Ishikawa (cell line): ENCODE results near the gene TNFRSF12A.

Experiments
- CEBPB ChIP-seq: IDR thresholded peaks from 2 replicates; pipeline ENCODE4 v1.6.1; 2012
- EP300 ChIP-seq: IDR thresholded peaks from 2 replicates; pipeline ENCODE4 v1.6.1; 2012; ENCODE audit warnings: borderline replicate concordance
- RAD21 ChIP-seq: IDR thresholded peaks from 2 replicates; pipeline ENCODE4 v1.6.1; 2012; ENCODE audit warnings: low read depth
- TAF1 ChIP-seq: IDR thresholded peaks from 2 replicates; pipeline ENCODE4 v1.6.1; 2012; ENCODE audit warnings: low read depth, mild to moderate bottlenecking
- YY1 ChIP-seq: IDR thresholded peaks from 2 replicates; pipeline ENCODE4 v1.6.1; 2012; ENCODE audit warnings: low read depth
- TF ChIP-seq, protein P1 (sequence below): IDR thresholded peaks from 2 replicates; pipeline ENCODE4 v1.6.1; 2012

DNA sequence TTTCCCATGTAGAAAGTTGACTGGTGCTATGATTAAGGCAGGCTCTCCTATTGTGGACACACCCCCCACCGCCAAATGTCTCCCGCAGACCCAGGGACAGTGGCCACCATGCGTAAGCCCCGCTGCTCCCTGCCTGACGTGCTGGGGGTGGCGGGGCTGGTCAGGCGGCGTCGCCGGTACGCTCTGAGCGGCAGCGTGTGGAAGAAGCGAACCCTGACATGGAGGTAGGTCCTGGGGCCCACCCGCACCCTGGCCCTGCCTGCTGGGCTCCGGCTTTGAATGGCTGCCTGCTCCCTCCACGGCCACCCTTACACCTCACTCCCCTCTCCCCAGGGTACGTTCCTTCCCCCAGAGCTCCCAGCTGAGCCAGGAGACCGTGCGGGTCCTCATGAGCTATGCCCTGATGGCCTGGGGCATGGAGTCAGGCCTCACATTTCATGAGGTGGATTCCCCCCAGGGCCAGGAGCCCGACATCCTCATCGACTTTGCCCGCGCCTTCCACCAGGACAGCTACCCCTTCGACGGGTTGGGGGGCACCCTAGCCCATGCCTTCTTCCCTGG is 29.8 kb downstream of the TNFRSF12A start:
- TF ChIP-seq, protein P1, sequence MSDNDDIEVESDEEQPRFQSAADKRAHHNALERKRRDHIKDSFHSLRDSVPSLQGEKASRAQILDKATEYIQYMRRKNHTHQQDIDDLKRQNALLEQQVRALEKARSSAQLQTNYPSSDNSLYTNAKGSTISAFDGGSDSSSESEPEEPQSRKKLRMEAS: no peak
- TF ChIP-seq TAF1 (no peak), RAD21 (no peak), EP300 (no peak), YY1 (no peak), CEBPB (no peak)
